ENCODE results near the gene KRTAP5-2. TPM values are rescaled to one million over a fixed set of nuclear protein-coding genes. Genes with fewer than 3 reads are reported as not detected.

KRTAP5-2 gene
- total RNA-seq, 1 donor from 2014 or later = not detected

DNA sequence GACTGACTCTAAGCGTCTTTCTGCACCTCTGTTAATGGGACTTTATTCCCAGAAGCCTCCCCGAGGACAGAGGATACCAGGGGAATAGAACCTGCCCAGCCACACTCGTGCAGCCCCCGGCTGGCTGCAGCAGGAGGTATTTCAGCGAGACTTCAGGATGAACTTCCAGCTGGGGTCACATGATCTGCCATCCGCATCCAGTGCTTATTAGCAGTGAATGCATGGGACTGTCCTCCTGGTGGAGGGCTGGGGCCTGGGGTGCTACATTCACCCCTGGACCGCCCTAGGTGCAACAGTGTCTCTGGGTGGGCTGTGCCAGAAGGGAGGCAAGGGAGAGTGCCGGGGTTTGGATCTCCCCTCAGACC, 27.6 kb downstream of the KRTAP5-2 start:
- TF ChIP-seq, protein P1, sequence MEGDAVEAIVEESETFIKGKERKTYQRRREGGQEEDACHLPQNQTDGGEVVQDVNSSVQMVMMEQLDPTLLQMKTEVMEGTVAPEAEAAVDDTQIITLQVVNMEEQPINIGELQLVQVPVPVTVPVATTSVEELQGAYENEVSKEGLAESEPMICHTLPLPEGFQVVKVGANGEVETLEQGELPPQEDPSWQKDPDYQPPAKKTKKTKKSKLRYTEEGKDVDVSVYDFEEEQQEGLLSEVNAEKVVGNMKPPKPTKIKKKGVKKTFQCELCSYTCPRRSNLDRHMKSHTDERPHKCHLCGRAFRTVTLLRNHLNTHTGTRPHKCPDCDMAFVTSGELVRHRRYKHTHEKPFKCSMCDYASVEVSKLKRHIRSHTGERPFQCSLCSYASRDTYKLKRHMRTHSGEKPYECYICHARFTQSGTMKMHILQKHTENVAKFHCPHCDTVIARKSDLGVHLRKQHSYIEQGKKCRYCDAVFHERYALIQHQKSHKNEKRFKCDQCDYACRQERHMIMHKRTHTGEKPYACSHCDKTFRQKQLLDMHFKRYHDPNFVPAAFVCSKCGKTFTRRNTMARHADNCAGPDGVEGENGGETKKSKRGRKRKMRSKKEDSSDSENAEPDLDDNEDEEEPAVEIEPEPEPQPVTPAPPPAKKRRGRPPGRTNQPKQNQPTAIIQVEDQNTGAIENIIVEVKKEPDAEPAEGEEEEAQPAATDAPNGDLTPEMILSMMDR (IDR thresholded peaks at IDR 0.05) = no peak
- Histone ChIP-seq H3K4me1 (peaks cover 21 to 27% of the 10 kb centered on the region in 2 donors), H3K4me3 (peak overlapping the region; percentile 51 to 93), H3K27me3 (no peaks in the 10 kb centered on the region), H3K27ac (peak overlapping the region in 1 of 2 donors; percentile 77), H3K9me3 (no peaks in the 10 kb centered on the region), H3K36me3 (no peaks in the 10 kb centered on the region)
- no peak for DNase-seq (ENCODE audit: low spot score in 2 of 2)
- intact Hi-C loops (cut with DNase I) = loop anchor here (5.0 to 10.0 kb wide), 7 partner anchors 88 to 1063 kb away; partner anchors contain the start of genes CTSD and RNH1

DNA sequence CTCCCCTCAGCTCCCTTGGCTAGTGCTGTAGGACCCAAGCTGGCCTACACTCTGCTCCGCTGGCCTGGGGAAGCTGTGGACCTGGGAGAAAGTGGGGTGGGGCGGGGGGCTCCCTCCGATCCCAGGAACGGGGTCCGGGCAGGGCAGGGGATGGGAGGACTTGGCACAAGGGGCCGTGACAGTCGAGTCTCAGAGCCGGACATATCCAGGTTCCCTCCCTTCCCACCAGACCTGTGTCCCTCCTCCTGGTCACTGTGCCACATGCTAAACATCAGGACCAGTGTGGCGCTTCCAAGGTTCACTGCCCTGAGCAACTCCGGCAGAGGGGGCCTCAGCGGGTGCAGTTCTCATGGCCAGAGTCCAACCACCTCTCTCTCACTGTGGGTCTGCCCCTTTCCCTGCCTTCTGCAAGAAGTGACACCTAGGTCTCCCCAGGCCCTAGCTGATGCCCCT, 28.1 kb downstream of the KRTAP5-2 start:
- no peaks in the 10 kb centered on the region for H3K9me3 ChIP-seq
- DNase-seq (ENCODE audit: low spot score in 2 of 2) = no peak
- peaks cover 21 to 27% of the 10 kb centered on the region in 2 donors for H3K4me1 ChIP-seq
- peak overlapping the region in 1 of 2 donors; percentile 77 for H3K27ac ChIP-seq
- intact Hi-C loops (cut with DNase I) = loop anchor here (5.0 to 10.0 kb wide), 7 partner anchors 88 to 1063 kb away; partner anchors contain the start of genes CTSD and RNH1
- peaks cover 0 to 2% of the 10 kb centered on the region in 2 donors for H3K36me3 ChIP-seq
- TF ChIP-seq, protein P1 (IDR thresholded peaks at IDR 0.05) = no peak
- peak overlapping the region; percentile 51 to 93 for H3K4me3 ChIP-seq
- no peaks in the 10 kb centered on the region for H3K27me3 ChIP-seq

DNA sequence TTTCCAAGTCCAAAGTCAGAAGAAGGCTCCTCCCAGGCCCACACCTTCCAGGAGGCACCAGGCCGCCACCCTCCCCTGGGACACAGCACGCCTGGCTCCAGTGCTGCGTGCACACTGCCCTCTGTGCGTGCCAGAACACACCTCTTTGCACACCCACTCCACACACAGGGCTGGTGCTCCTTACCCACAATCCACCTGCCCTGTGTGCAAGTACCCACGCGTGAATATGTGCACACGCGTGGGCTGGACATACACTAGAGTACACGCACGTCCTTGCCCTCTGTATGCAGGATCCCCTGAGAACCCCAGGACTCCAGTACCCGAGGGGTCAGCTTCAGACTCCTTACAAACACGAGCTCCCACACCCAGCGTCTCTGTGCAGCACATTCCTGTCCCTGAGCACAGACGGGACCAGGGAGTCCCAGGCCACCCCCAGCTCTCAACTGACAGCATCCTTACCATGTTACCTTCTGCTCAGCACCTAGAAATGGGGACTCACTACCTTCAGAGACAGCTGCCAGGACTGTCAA, 28.8 kb downstream of the KRTAP5-2 start:
- TF ChIP-seq, protein P1 (IDR thresholded peaks at IDR 0.05) = no peak
- H3K4me1 ChIP-seq = peaks cover 18 to 32% of the 10 kb centered on the region in 2 donors
- peak overlapping the region in 1 of 2 donors; percentile 93 for H3K4me3 ChIP-seq
- H3K36me3 ChIP-seq = peaks cover 0 to 5% of the 10 kb centered on the region in 2 donors
- intact Hi-C loops (cut with DNase I) = loop anchor here (10.0 kb wide), 1 partner anchor 835 kb away; the partner anchor contains the start of gene TSSC4
- no peak overlapping the region for H3K27ac ChIP-seq
- H3K27me3 ChIP-seq = no peaks in the 10 kb centered on the region
- no peak for DNase-seq (ENCODE audit: low spot score in 2 of 2)
- no peaks in the 10 kb centered on the region for H3K9me3 ChIP-seq

DNA sequence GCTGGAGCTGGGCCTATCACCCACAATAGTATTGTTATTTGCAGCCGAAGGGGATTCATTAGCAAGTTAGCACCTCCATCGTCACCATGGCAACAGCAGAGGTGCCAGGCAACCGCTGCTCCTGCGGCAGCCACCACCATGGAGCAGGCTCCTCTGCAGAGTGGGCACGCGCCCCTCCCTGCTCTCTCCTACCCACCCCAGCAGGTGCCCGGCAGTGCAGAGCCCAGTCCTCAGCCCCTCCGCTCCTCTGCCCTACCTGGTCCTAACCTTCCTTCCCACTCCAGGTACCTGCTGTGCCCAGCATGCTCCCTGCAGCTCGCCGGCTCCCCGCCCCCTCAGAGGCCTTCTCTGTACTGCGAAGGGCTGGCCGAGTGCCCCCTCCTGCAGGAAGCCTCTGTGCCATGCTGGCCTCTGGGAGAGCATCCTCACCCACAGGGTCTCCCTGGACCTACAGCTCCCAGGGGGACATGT, 29.6 kb downstream of the KRTAP5-2 start:
- intact Hi-C loops (cut with DNase I) = loop anchor here (10.0 kb wide), 1 partner anchor 836 kb away; the partner anchor contains the start of gene TSSC4
- H3K27me3 ChIP-seq = no peaks in the 10 kb centered on the region
- no peak for DNase-seq (ENCODE audit: low spot score in 2 of 2)
- H3K27ac ChIP-seq = no peak overlapping the region
- peaks cover 10 to 29% of the 10 kb centered on the region in 2 donors for H3K4me1 ChIP-seq
- TF ChIP-seq, protein P1 (IDR thresholded peaks at IDR 0.05) = no peak
- H3K36me3 ChIP-seq = peaks cover 7 to 10% of the 10 kb centered on the region in 2 donors
- H3K9me3 ChIP-seq = no peaks in the 10 kb centered on the region
- no peak overlapping the region for H3K4me3 ChIP-seq

DNA sequence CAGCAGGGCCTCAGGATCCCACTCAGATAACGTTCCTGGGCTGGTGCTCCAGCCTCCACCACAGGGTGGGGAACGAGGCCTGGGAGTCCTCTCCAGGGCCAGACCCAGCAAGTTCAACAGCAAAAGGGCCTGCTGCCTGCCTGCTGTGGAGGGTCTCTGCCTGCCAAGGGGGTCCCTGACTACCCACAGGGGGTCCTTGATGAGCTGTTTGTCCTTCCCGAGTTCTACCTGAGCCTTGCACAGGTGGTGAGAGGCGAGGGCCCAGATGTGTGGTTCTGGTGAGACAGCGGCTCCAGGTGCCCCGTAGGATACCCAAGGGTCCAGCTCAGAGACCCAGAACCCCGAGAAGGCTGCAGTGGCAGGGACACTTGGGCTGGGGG, 30.4 kb downstream of the KRTAP5-2 start:
- no peaks in the 10 kb centered on the region for H3K9me3 ChIP-seq
- H3K36me3 ChIP-seq = peaks cover 14 to 17% of the 10 kb centered on the region in 2 donors
- peaks cover 10 to 29% of the 10 kb centered on the region in 2 donors for H3K4me1 ChIP-seq
- no peak overlapping the region for H3K4me3 ChIP-seq
- no peak overlapping the region for H3K27ac ChIP-seq
- intact Hi-C loops (cut with DNase I) = loop anchor here (10.0 kb wide), 1 partner anchor 837 kb away; the partner anchor contains the start of gene TSSC4
- TF ChIP-seq, protein P1 (IDR thresholded peaks at IDR 0.05) = no peak
- DNase-seq (ENCODE audit: low spot score in 2 of 2) = no peak
- H3K27me3 ChIP-seq = no peaks in the 10 kb centered on the region

Data from ascending aorta (tissue), 2 donors.